ENCODE results near the gene FRMD4B. TPM values are rescaled to one million over a fixed set of nuclear protein-coding genes. Genes with fewer than 3 reads are reported as not detected.

The FRMD4B gene
- polyA plus RNA-seq, 2 of the 4 experiments (the other 2 are of a cell fraction), result 0.92 to 5.9 TPM

- no peak for DNase-seq (ENCODE audit: low read depth in 1 of 2, low spot score in 1 of 2)
- Histone ChIP-seq H3K4me3 (no peak overlapping the region), H3K27ac (no peak overlapping the region), H3K4me1 (no peaks in the 10 kb centered on the region), H3K9me3 (no peaks in the 10 kb centered on the region), H3K4me2 (no peak overlapping the region)
- POLR2A ChIA-PET, result no interaction called here
- TF ChIP-seq RARB (CRISPR knock-in tag; IDR thresholded peaks at IDR 0.05), result no peak
- no peak for TF ChIP-seq JUN (IDR thresholded peaks at IDR 0.05)
- no peak for TF ChIP-seq RFX5 (IDR thresholded peaks at IDR 0.05)
- TF ChIP-seq ESRRA (IDR thresholded peaks at IDR 0.05; ENCODE audit: borderline replicate concordance, low read length), result no peak
- TF ChIP-seq HOXA7 (CRISPR knock-in tag; IDR thresholded peaks at IDR 0.05), result no peak
- TF ChIP-seq MAX (IDR thresholded peaks at IDR 0.05), result no peak
- TF ChIP-seq POLR2AphosphoS2 (conservative IDR thresholded peaks at IDR 0.05; ENCODE audit: low read length), result no peak
- TF ChIP-seq MAZ (IDR thresholded peaks at IDR 0.05; ENCODE audit: borderline replicate concordance, low read depth, low read length), result no peak
- TF ChIP-seq JUNB (IDR thresholded peaks at IDR 0.05), result no peak
- no peak for TF ChIP-seq CHD2 (IDR thresholded peaks at IDR 0.05; ENCODE audit: low read length, partially characterized antibody)
- TF ChIP-seq KDM1A (IDR thresholded peaks at IDR 0.05; ENCODE audit: low read depth), result no peak
- TF ChIP-seq, protein P1, sequence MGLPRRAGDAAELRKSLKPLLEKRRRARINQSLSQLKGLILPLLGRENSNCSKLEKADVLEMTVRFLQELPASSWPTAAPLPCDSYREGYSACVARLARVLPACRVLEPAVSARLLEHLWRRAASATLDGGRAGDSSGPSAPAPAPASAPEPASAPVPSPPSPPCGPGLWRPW (IDR thresholded peaks at IDR 0.05), result no peak
- no peak for TF ChIP-seq PHF8 (IDR thresholded peaks at IDR 0.05; ENCODE audit: borderline replicate concordance, low read depth)
- TF ChIP-seq CEBPB (IDR thresholded peaks at IDR 0.05), result no peak
- no peak for TF ChIP-seq EP300 (IDR thresholded peaks at IDR 0.05)
- TF ChIP-seq, protein P2, sequence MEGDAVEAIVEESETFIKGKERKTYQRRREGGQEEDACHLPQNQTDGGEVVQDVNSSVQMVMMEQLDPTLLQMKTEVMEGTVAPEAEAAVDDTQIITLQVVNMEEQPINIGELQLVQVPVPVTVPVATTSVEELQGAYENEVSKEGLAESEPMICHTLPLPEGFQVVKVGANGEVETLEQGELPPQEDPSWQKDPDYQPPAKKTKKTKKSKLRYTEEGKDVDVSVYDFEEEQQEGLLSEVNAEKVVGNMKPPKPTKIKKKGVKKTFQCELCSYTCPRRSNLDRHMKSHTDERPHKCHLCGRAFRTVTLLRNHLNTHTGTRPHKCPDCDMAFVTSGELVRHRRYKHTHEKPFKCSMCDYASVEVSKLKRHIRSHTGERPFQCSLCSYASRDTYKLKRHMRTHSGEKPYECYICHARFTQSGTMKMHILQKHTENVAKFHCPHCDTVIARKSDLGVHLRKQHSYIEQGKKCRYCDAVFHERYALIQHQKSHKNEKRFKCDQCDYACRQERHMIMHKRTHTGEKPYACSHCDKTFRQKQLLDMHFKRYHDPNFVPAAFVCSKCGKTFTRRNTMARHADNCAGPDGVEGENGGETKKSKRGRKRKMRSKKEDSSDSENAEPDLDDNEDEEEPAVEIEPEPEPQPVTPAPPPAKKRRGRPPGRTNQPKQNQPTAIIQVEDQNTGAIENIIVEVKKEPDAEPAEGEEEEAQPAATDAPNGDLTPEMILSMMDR (IDR thresholded peaks at IDR 0.05), result no peak
- no peak for TF ChIP-seq ZSCAN20 (CRISPR knock-in tag; IDR thresholded peaks at IDR 0.05)
- no peak for TF ChIP-seq CBX2 (IDR thresholded peaks at IDR 0.05; ENCODE audit: borderline replicate concordance, low read depth)
- TF ChIP-seq, protein P3, sequence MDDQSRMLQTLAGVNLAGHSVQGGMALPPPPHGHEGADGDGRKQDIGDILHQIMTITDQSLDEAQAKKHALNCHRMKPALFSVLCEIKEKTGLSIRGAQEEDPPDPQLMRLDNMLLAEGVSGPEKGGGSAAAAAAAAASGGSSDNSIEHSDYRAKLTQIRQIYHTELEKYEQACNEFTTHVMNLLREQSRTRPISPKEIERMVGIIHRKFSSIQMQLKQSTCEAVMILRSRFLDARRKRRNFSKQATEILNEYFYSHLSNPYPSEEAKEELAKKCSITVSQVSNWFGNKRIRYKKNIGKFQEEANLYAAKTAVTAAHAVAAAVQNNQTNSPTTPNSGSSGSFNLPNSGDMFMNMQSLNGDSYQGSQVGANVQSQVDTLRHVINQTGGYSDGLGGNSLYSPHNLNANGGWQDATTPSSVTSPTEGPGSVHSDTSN (IDR thresholded peaks at IDR 0.05), result no peak
- no peak for TF ChIP-seq NFE2L2 (conservative IDR thresholded peaks at IDR 0.05; ENCODE audit: low read length)
- no peak for ATAC-seq
- no peak for FAIRE-seq
- CTCF ChIA-PET, result no interaction called here
- WGBS (ENCODE audit: missing lambda C conversion rate), result 58% methylated on average over 6 of the region's 6 CpGs
Observed at GRCh38 chr3:69359339-69359893, 26.5 kb downstream of the FRMD4B start.

- CTCF ChIA-PET, result interaction anchor here (1.0 kb wide), 1 partner anchor 51 kb away, joined by 4 read pairs; no protein-coding TSS in a partner anchor
- H3K4me2 ChIP-seq, result no peak overlapping the region
- TF ChIP-seq FOXS1 (CRISPR knock-in tag; IDR thresholded peaks at IDR 0.05), result no peak
- no peak for TF ChIP-seq ESRRA (IDR thresholded peaks at IDR 0.05; ENCODE audit: borderline replicate concordance, low read length)
- no peak for TF ChIP-seq HMGXB4 (CRISPR knock-in tag; IDR thresholded peaks at IDR 0.05; ENCODE audit: borderline replicate concordance)
- no peak for TF ChIP-seq HOXB5 (CRISPR knock-in tag; IDR thresholded peaks at IDR 0.05)
- TF ChIP-seq, protein P3 (IDR thresholded peaks at IDR 0.05), result no peak
- TF ChIP-seq REST (IDR thresholded peaks at IDR 0.05), result no peak
- no peak for TF ChIP-seq FOSL2 (IDR thresholded peaks at IDR 0.05)
- TF ChIP-seq FOSL2 (CRISPR knock-in tag; IDR thresholded peaks at IDR 0.05), result no peak
- no peak for TF ChIP-seq EHF (CRISPR knock-in tag; IDR thresholded peaks at IDR 0.05)
- no peak for TF ChIP-seq RARB (CRISPR knock-in tag; IDR thresholded peaks at IDR 0.05)
- no peak for TF ChIP-seq KDM1A (IDR thresholded peaks at IDR 0.05; ENCODE audit: low read depth)
- TF ChIP-seq MAZ (IDR thresholded peaks at IDR 0.05; ENCODE audit: borderline replicate concordance, low read depth, low read length), result no peak
- TF ChIP-seq ZNF302 (CRISPR knock-in tag; IDR thresholded peaks at IDR 0.05), result no peak
- no peak for TF ChIP-seq TFCP2L1 (CRISPR knock-in tag; IDR thresholded peaks at IDR 0.05)
Observed at GRCh38 chr3:69357196-69357595, 28.7 kb downstream of the FRMD4B start.

More at GRCh38 chr3:69357196-69357595, 28.7 kb downstream of the FRMD4B start:
- FAIRE-seq (no peak), DNase-seq (ENCODE audit: low read depth in 1 of 2, low spot score in 1 of 2) (no peak), ATAC-seq (no peak)
- POLR2A ChIA-PET, result no interaction called here
- Histone ChIP-seq H3K4me3 (no peak overlapping the region), H3K27ac (no peak overlapping the region), H3K9me3 (no peaks in the 10 kb centered on the region), H3K4me1 (no peaks in the 10 kb centered on the region)
- 45% methylated on average over 2 of the region's 2 CpGs for WGBS (ENCODE audit: missing lambda C conversion rate)

Data from A549 (cell line).